GM19240 (cell line): Measurements from ENCODE around the gene NFIB.

Experiments
- DNase-seq: peaks from one replicate; pipeline ENCODE4 v3.0.0; 2011; ENCODE audit warnings: low spot score; ENCODE audit not compliant: insufficient read length

Gene NFIB

GRCh38 chr9:14043483-14043882, 270.5 kb downstream of the NFIB start:
- DNase-seq = no peak

- no peak for DNase-seq
Observed at GRCh38 chr9:14037331-14037730, 276.6 kb downstream of the NFIB start.

- DNase-seq = no peak
Observed at GRCh38 chr9:14033067-14033466, 280.9 kb downstream of the NFIB start.
